22Rv1 (cell line): ENCODE measurements around the gene S100Z.

Experiments
- CTCF ChIP-seq: fragments of 450-650 bp; IDR thresholded peaks from 2 replicates; pipeline ENCODE4 v1.5.1; 2017; ENCODE audit warnings: mild to moderate bottlenecking
- ZFX ChIP-seq: fragments of 450-650 bp; IDR thresholded peaks from 2 replicates; pipeline ENCODE4 v1.6.1; 2017; ENCODE audit warnings: antibody characterized with exemption, borderline replicate concordance

- TF ChIP-seq CTCF: no peak
- no peak for TF ChIP-seq ZFX
These were observed 97.3 kb downstream of the S100Z start for GRCh38 chr5:76947082-76947503.
